ENCODE measurements around the gene PRCD.

DNA sequence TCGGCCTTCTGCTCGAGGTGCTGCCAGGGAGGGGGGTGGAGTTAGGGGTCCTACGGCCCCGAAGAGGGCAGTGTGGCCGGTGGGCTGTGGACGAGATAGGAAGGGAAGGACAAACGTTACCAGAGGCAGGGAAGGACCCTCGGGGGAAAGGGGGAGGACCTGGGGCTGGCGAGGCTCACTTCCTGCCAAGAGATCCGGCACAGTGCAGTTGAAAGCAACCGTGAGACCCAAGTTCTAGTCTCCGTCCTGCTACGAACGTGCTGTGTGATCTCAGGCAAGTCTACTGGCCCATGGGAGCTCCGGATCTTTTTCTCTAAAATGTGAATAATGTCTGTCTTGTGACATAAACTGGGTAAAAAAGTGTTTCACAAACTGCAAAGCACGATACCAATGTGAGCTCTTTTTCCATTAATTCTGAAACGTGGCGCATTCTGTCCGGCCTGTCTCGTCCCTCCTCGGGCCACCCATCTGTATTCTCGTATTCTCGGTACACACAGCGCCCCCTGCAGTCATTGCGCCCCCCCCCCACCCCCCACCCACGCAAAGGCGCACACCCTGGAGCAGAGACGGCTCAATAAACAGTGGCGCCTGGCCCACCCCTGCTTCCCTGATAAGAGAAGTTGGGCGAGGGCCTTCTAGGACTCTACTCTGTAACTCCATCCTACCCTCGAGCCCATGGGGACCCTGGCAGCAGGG lies 11.2 kb upstream of the PRCD start:
- TF ChIP-seq POU6F1 (CRISPR knock-in tag; IDR thresholded peaks at IDR 0.05; ENCODE audit: borderline replicate concordance, low read depth) = no peak
- no peak for TF ChIP-seq SNAI2 (CRISPR knock-in tag; IDR thresholded peaks at IDR 0.05)
- TF ChIP-seq TCF4 (CRISPR knock-in tag; IDR thresholded peaks at IDR 0.05; ENCODE audit: borderline replicate concordance) = no peak
- TF ChIP-seq ARNTL (CRISPR knock-in tag; IDR thresholded peaks at IDR 0.05; ENCODE audit: borderline replicate concordance, low read depth) = no peak
- TF ChIP-seq, protein P1, sequence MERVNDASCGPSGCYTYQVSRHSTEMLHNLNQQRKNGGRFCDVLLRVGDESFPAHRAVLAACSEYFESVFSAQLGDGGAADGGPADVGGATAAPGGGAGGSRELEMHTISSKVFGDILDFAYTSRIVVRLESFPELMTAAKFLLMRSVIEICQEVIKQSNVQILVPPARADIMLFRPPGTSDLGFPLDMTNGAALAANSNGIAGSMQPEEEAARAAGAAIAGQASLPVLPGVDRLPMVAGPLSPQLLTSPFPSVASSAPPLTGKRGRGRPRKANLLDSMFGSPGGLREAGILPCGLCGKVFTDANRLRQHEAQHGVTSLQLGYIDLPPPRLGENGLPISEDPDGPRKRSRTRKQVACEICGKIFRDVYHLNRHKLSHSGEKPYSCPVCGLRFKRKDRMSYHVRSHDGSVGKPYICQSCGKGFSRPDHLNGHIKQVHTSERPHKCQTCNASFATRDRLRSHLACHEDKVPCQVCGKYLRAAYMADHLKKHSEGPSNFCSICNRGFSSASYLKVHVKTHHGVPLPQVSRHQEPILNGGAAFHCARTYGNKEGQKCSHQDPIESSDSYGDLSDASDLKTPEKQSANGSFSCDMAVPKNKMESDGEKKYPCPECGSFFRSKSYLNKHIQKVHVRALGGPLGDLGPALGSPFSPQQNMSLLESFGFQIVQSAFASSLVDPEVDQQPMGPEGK (CRISPR knock-in tag; IDR thresholded peaks at IDR 0.05; ENCODE audit: borderline replicate concordance) = no peak
- TF ChIP-seq RARB (CRISPR knock-in tag; IDR thresholded peaks at IDR 0.05) = no peak
- TF ChIP-seq ZNF70 (CRISPR knock-in tag; IDR thresholded peaks at IDR 0.05) = no peak; the same call in 1 of the 2 replicates
- no peak for TF ChIP-seq OSR1 (CRISPR knock-in tag; IDR thresholded peaks at IDR 0.05)
- TF ChIP-seq BACH2 (CRISPR knock-in tag; IDR thresholded peaks at IDR 0.05; ENCODE audit: borderline replicate concordance) = no peak
- no peak for TF ChIP-seq CREB5 (CRISPR knock-in tag; IDR thresholded peaks at IDR 0.05; ENCODE audit: low read depth)
- no peak for TF ChIP-seq ZFP30 (CRISPR knock-in tag; IDR thresholded peaks at IDR 0.05)
- no peak for TF ChIP-seq ISL1 (CRISPR knock-in tag; IDR thresholded peaks at IDR 0.05)
- TF ChIP-seq ZFP3 (CRISPR knock-in tag; IDR thresholded peaks at IDR 0.05) = no peak
- no peak for TF ChIP-seq ZNF565 (CRISPR knock-in tag; conservative IDR thresholded peaks at IDR 0.05; ENCODE audit: low read depth)
